ENCODE results near the gene LCORL. TPM values are rescaled to one million over a fixed set of nuclear protein-coding genes. Genes with fewer than 3 reads are reported as not detected.

LCORL gene
- total RNA-seq, 6 experiments from 2014 or later, result 4.3 to 8.7 (median 6.2) TPM

- H3K36me3 ChIP-seq, result no peaks in the 10 kb centered on the region
- ATAC-seq (no peak), DNase-seq (no peak)
- H3K4me3 ChIP-seq, result no peak overlapping the region
- no peak overlapping the region for H3K27ac ChIP-seq
- intact Hi-C loops (cut with DNase I), result no loop called here
- WGBS (ENCODE audit: insufficient coverage, low coverage, low lambda C conversion rate, missing lambda C conversion rate), result 87% methylated on average over 4 of the region's 4 CpGs
- H3K9me3 ChIP-seq, result no peaks in the 10 kb centered on the region
- no peaks in the 10 kb centered on the region for H3K27me3 ChIP-seq
- no peaks in the 10 kb centered on the region for H3K4me1 ChIP-seq
- TF ChIP-seq CTCF (IDR thresholded peaks at IDR 0.05), result no peak
- TF ChIP-seq POLR2A (IDR thresholded peaks at IDR 0.05), result no peak
Observed at GRCh38 chr4:17875402-17876070, 146.0 kb downstream of the LCORL start.

- Histone ChIP-seq H3K4me1 (no peaks in the 10 kb centered on the region), H3K36me3 (no peaks in the 10 kb centered on the region), H3K27me3 (no peaks in the 10 kb centered on the region), H3K9me3 (no peaks in the 10 kb centered on the region), H3K4me3 (no peak overlapping the region), H3K27ac (no peak overlapping the region)
- 54% methylated on average over 2 of the region's 2 CpGs for WGBS (ENCODE audit: insufficient coverage, low coverage, low lambda C conversion rate, missing lambda C conversion rate)
- intact Hi-C loops (cut with DNase I), result no loop called here
- no peak for ATAC-seq
- no peak for TF ChIP-seq CTCF (IDR thresholded peaks at IDR 0.05)
- TF ChIP-seq POLR2A (IDR thresholded peaks at IDR 0.05), result no peak
- DNase-seq, result no peak
Observed at GRCh38 chr4:17869327-17869726, 152.2 kb downstream of the LCORL start.

GRCh38 chr4:17867276-17867675 is 154.3 kb downstream of the LCORL start:
- Histone ChIP-seq H3K9me3 (no peaks in the 10 kb centered on the region), H3K27me3 (no peaks in the 10 kb centered on the region), H3K27ac (no peak overlapping the region), H3K4me1 (no peaks in the 10 kb centered on the region), H3K36me3 (no peaks in the 10 kb centered on the region), H3K4me3 (no peak overlapping the region)
- WGBS (ENCODE audit: insufficient coverage, low coverage, low lambda C conversion rate, missing lambda C conversion rate), result 77% methylated on average over 3 of the region's 3 CpGs
- intact Hi-C loops (cut with DNase I), result no loop called here
- ATAC-seq (no peak), DNase-seq (no peak)
- TF ChIP-seq POLR2A (IDR thresholded peaks at IDR 0.05) (no peak), CTCF (IDR thresholded peaks at IDR 0.05) (no peak)

DNA sequence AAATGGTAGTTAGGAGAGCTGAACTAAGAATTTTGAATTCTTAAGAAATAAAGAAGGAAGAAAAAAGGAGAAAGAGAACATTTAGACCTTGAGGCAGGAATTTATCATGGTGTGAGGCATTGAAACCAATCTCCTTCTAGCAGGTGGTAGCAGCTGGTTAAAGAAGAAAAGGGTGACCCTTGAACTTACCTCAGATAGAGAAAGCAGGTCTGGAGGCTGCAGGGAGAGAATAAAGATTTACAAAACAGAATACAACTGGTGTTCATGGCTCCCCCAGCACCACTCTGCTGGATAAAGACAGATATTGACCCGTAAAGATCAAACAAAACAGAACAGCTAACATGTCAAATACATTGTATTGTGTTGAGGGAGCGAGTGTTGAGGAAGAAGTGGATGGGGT is 154.7 kb downstream of the LCORL start:
- Histone ChIP-seq H3K4me3 (no peak overlapping the region), H3K36me3 (no peaks in the 10 kb centered on the region), H3K27me3 (no peaks in the 10 kb centered on the region), H3K27ac (no peak overlapping the region), H3K9me3 (no peaks in the 10 kb centered on the region), H3K4me1 (no peaks in the 10 kb centered on the region)
- no peak for ATAC-seq
- 82% methylated on average over 2 of the region's 2 CpGs for WGBS (ENCODE audit: insufficient coverage, low coverage, low lambda C conversion rate, missing lambda C conversion rate)
- intact Hi-C loops (cut with DNase I), result no loop called here
- DNase-seq, result no peak
- TF ChIP-seq CTCF (IDR thresholded peaks at IDR 0.05) (no peak), POLR2A (IDR thresholded peaks at IDR 0.05) (no peak)
